Activated T-helper 1 cell treated with anti-CD3 and anti-CD28 coated beads, Interleukin-2, amount 50 U/mL, for 16 hours (primary cell): ENCODE measurements around the gene STARD3NL.
"Not testable (repeated sequence)": the region's sequence is repeated elsewhere in the genome, so short reads cannot be mapped to it uniquely, and the experiment has no call there.

Experiments used
- DNase-seq, 2 donors: peaks; one replicate each; pipeline ENCODE4 v3.0.0-alpha.2; 2020; ENCODE audit warnings: low read depth in 1 of 2, low spot score in 1 of 2

The STARD3NL gene, protein sequence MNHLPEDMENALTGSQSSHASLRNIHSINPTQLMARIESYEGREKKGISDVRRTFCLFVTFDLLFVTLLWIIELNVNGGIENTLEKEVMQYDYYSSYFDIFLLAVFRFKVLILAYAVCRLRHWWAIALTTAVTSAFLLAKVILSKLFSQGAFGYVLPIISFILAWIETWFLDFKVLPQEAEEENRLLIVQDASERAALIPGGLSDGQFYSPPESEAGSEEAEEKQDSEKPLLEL

DNA sequence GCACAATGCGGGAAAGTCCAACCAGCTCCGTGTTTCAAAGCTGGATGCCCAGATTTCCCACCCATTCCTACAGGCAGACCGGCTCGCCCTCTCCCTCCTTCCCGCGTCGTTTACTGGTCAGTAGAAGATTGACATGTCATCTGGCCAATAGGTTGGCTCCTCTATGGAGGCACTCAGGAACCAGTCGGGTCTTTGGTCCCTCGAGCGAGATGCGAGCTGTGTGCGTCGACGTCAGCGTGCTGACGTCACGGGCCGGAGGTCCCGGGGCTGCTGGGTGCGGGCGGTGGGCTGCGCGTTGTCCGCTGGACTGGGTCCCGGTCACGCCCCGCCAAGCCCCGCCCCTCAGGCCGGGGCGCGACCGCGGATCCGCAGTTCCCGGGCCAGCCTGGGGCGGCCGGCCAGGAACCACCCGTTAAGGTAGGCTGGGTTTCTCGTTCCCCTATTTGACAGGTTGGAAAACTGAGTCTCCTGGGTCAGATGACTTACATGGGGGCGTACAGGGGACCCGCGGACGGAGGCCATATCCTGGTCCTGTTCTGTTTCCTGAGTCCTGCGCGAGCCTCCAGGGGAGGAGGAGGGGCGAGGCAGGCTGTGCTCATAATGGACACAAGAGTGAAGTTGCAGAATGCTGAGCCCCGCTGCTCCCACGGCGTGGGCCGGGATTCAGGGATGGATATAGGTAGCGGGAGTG, at the start of gene STARD3NL:
Gene STARD3NL (plus strand): TSS at position 242 of the 691 bp plus-strand sequence. CDS start 29,260 bp downstream, outside the sequence.
- DNase-seq: peak; percentile 59 to 82

DNA sequence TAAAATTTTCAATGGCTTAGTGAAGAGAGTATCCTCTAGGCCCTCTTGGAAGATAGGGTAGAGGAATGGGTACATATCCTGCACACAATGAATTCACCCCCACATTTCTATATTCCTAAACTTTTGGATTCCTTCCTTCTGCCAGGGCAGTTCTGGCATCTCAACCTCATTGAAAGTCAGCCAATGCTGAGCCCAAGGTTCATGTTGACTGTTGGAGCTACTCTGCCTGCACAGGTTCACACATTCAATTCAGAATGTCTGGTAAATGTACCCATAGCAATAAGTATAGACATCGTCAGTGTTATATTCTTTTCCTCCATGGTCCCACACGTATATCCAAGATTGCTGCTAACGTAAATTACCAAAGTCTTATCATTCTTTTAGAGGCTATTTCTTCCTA, 48.9 kb upstream of the STARD3NL start:
- DNase-seq: no peak

DNA sequence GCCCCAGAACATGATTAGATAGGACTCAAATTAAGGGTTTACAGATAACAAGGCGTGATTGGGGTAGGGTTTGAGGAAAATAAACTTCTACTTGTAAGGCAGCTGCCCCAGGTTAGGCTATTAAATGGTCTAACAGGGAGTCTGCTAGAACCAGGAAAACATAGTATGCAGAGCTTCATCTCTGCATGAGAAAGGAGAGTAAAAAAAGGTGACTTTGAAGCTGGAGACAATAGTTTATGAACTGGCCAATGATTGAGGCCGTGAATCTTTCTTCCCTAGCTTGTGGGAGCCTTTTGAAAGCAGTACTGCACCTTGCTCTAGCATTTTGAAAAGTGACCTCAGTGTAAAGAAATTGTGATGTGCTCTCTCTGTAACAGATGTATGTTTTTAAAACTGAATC, 48.5 kb upstream of the STARD3NL start:
- DNase-seq: no peak

DNA sequence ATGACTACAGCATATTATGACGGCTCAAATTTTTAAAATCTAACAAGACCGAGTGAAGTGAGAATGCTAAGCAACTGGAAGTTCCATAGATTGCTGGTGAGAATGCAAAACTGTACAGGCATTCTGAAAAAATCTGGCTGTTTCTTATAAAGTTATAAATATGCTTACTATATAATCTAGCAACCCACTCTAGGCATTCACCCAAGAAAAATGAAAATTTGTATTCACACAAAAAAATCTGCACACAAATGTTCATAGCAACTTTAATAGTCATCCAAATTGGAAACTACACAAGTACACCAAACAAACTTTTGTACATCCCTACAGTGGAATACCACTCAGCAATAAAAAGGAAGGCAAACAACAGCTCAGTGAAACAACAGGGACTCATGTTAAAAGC, 39.9 kb upstream of the STARD3NL start:
- DNase-seq: no peak

DNA sequence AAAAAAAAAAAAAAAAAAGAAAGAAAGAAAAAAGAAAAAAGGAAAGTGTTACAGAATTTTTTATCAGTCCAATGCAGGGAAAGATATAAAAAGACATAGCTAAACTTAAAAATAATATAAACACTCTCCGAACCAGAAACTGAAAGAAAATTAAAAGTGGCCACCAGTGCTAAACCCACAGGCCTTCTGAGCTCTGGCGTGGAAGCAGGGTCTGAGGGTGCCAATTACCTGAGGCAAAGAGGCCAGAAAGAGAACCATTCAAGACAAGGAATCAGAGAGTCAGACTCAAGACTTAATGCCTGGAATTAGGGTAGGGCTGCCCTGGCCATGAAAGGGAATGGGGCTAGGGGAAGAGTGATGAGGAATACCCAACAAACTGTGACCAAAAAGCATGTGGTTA, 36.9 kb upstream of the STARD3NL start:
- DNase-seq: no peak

DNA sequence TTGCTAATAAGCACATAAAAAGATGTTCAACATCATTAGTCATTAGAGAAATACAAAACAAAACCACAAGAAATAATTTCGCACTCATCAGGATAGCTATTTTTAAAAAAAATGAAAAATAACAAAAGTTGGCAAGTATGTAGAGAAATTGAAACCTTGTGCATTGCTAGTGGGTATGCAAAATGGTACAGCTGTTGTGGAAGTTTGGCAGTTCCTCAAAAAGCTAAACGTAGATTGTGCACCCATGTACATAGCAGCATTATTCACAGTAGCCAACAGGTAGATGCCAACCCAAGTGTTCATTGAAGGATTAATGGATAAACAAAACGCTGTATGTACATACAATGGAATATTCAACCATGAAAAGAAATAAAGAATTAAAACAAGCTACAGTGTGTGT, 35.3 kb upstream of the STARD3NL start:
- DNase-seq: no peak

DNA sequence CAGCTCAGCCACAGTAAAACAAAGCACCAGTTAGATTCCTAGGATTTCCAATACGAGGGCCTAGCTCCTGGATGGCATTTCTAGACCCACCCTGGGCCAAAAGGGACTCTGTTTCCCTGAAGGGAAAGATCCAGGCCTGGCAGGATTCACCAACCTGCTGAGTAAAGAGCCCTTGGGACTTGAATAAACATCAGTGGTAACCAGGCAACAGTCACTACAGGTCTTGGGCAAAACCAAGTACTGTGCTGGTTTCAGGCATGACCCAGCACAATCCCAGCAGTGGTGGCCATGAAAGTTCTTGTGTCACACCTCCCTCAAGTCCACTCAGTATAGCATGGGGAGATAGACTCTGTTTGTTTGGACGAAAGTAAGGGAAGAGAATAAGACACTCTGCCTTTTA, 31.0 kb upstream of the STARD3NL start:
- DNase-seq: no peak

DNA sequence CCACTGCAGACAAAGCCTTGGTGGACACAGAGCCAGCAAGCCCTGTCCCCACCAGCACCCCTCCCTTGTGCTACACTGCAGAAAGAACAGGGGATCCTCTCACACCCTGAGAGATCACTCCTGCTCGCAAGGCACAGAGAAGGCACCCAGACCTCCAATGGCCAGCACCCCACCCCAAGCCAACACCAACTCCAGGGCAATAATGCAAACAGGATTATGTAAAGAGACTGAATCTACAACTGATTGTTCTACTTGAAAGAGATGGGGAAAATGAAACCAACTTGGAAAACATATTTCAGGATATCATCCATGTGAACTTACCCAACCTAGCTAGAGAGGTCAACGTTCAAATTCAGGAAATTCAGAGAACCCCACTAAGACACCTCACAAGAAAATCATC, 26.5 kb upstream of the STARD3NL start:
- DNase-seq: no peak

DNA sequence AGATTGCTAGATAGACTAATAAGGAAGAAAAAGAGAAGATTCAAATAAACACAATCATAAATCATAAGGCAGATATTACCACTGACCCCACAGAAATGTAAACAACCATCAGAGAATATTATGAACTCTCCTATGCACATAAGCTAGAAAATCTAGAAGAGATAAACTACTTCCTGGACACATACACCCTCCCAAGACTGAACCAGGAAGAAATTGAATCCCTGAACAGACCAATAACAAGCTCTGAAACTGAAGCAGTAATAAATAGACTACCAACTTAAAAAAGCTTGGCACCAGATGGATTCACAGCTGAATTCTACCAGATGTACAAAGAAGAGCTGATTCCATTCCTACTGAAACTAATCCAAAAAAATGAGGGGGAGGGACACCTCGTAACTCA, 24.5 kb upstream of the STARD3NL start:
- no peak for DNase-seq

DNA sequence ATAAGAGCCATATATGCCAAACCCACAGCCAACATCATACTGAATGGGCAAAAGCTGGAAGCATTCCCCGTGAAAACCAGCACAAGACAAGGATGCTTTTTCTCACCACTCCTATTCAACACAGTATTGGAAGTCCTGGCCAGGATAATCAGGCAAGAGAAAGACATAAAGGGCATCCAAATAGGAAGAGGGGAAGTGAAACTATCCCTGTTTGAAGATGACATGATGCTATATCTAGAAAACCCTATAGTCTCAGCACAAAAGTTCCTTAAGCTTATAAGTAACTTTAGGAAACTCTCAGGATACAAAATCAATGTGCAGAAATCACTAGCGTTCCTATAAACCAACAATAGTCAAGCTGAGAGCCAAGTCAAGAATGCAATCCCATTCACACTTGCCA, 23.8 kb upstream of the STARD3NL start:
- no peak for DNase-seq

DNA sequence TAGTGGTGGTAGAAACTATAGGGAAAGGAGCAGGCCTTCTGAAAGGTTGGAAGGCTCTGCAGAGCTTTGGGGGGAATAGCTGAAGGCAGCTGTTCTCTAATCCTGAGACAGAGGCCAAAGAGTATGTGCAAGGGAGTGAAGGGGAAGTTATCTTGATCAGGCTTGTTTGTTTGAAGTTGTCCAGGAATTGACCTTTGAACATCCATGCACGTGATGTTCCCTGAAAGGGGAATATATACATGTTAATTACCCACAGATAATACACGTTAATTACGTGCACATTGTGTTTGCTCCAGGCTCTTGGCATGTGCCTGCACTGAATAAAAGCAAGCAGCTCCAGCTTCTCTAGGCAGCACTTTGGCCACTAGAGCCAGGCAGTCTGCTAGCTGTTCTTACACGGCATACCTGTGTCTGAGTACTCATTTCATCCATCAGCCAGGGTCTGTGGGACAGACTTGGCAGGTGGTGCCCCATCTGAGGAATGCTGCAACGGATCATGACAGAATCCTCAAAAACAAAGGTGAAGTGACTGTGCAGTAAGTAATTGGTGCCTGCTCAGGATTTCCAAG, 18.0 kb upstream of the STARD3NL start:
- no peak for DNase-seq

DNA sequence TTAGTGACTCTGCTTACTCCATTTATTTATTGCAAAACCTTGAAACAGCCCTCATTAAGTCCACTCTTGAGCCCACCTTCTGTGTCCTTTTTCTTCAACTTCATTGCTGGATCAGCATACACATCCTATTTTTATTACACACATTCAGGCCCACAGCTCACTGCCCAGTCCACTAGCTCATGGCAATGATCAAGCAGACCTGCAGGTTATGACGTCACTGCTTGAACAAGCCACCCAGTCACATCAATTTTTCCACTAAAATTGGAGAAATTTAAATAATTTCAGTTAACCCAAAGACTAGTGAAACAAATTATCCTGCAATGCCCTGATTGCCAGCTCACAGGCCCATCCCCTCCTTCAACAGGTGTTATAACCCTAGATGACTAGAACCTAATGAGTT, 16.0 kb upstream of the STARD3NL start:
- no peak for DNase-seq

DNA sequence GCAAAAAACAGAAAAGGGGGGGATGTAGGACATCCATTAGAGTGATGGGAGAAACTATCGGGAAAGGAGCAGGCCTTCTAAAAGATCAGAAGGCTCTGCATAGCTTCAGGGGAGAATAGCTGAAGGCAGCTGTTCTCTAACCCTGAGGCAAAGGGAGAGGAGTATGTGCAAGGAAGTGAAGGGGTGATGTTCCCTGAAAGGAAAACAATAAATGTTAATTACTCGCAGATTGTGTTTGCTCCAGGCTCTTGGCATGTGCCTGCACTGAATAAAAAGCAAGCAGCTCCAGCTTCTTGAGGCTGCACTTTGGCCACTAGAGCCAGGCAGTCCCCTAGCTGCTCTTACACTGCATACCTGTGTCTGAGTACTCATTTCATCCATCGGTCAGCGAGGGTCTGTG, 14.4 kb upstream of the STARD3NL start:
- no peak for DNase-seq

DNA sequence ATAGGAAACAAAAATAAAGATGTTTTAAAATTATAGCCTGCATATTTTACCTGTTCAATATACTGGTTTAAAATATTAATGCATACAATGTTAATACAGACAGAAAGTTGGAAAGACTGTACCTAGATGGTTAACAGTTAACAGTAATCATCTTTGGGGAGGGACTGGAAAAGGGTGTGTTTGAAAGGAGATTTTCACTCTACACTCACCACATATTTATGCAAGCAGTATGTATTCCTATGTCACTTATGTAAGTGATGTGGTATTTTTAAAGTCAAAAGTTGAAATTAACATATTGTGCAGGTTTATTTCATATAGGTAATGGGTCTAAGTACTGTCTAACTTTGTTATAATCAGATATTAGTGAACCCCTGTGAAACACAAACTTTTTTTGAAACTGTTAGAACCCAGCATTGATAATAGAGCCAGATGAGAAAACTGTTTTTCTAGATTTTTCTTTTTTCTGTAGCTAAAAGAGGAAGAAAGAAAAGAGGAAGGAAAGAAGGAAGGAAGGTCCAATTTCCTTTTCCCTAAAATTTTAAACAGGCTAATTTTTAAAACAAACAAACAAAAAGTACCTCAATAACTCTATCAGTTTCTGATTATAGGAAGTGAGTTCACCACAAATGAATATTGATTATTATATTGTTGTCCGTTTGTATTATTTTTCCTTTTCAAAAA, 9.0 kb upstream of the STARD3NL start:
- DNase-seq: no peak

DNA sequence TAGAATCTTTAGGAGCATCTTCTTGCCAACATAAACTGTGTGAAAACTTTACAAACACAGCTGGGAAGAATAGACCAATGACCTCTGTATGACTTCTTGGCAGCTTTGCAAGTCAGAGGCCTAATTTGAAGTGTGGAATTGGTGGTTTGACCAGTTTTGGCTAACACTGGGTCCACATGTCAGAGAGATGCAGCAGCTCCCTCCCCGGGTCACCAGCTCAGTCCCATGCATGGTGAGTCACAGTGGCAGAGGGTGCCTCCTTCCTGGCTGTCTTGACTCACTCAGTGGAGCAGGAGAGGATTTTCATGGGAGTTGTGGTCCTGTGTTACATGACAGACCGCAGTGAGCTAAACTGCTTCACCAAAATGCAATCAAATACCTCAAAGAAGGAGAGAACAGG, 8.2 kb upstream of the STARD3NL start:
- DNase-seq: no peak

DNA sequence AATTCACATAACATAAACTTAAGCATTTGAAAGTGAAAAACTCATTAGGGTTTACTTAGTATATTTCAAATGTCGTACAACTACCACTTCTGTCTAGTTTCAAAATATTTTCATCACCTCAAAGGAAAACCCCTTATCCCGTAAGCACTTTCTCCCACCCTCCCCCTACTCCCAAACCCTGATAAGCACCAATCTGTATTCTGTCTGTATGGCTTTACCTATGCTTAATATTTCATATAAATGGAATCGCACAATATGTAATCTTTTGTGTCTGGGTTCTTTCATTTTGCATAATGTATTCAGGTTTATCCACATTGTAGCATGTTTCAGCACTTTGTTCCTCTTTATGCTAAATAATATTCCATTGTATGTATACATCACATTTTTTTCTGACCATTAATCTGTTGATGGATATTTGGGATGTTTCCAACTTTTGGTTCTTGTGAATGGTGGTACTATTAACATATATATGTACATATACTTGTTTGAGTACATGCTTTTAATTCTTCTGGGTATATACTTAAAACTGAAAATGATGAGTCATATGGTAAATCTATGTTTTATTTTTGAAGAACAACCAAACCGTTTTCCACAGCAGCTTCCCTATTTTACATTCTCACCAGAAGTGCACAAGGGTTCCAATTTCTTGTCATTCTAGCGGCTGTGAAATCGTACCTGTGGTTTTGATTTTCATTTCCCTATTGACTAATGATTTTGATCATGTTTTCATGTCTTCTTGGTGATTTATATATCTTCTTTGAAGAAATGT, 6.2 kb upstream of the STARD3NL start:
- DNase-seq: no peak

DNA sequence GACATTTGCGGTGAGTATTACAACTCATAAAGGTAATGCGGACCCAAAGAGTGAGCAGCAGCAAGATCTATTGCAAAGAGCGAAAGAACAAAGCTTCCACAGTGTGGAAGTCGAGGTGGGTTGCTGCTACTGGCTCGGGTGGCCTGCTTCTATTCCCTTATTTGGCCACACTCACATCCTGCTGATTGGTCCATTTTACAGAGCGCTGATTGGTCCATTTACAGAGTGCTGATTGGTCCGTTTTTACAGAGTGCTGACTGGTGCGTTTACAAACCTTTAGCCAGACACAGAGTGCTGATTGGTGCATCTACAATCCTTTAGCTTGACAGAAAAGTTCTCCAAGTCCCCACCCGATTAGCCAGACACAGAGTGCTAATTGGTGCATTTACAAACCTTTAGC, 2.5 kb upstream of the STARD3NL start:
- DNase-seq: not testable (repeated sequence)

DNA sequence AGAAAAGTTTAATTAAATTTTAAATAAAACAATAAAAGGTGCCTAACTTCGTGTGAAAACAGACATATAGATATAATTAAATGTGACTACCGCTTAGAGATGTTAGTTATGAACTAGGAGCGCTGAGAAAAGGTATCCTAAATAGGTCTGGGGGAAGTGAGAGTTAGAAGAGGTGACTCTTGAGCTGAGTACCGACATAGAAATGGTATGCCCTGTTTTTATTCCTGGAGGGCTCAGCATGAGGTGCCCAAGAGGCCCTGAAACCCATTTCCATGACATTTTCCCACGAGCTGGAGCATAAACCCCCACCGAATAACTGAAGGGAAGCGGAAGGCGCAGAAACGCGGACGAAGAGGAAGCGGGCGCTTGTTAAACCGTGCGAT, 433 bp upstream of the STARD3NL start:
- DNase-seq: no peak

DNA sequence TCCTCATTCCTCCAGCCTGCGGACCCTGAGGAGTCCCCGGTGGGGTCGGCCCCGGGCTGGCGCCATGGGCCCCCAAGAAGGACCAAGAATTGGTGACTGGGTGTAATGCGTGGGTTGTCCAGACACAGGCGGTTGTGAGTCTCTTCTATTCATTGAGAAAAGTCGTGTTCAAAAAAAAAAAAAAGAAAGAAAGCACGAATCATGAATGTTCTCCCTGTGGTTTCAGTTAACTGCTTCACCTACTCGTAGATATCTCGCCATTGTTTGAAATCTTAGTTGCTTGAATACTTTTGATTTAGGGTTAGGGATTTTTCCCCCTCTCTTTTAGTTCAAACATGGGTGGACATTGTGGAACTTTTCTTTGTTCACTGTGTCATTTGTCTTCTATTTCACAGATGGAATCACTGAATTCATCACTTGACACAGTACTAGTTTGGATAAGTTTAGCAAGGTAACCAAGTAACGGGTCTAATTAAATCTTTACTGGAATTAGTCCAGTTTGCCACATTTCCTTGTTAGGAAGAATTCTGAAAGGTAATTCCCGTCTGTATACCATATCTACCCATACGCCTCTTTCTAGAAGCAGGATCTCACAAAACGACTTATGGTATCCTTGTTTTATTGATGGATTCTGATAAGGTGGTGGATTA, 775 bp downstream of the STARD3NL start:
- DNase-seq: no peak

DNA sequence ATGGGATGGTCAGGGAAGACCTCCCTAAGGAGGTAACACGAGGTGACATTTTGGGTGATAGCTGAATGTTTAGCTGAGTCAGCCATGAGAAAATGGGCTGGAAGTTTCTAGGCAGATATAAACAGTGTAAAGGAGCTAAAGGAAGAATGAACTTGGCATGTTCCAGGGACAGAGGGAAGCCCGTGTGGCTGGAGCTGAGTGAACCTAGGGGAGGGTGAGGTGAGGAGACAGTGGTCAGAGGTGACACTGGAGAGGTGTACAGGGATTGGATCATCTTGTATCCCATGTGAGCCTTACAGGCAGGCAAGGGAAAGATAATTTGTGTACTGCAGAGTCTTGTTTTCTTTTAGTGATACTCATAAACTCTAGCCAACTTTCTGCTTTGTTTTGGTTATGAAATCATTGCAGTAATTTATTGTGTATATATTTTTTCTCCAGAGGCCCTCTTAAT, 1.8 kb downstream of the STARD3NL start:
- DNase-seq: no peak

DNA sequence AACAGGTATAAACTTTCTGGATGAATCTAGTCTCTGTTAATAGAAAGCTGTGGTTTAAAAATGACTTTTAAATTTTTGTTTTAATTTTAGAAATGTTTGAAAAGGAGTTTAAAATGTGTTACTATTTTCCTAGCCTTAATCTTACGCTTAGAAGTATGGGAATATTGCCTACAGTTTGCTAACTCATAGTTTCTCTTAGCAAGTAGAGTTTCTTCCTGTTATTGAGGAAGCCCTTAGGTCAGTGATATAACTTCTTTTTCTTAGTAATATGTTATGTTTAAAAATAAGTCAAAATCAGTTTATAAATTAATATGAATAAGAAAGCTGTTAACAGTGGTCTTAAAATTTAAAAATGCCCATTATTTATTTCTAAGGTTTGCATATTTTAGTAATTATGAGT, 3.1 kb downstream of the STARD3NL start:
- no peak for DNase-seq
